Measurements from ENCODE around the gene TMC6.
"Not testable (repeated sequence)": the region's sequence is repeated elsewhere in the genome, so short reads cannot be mapped to it uniquely, and the experiment has no call there.

Gene TMC6, protein sequence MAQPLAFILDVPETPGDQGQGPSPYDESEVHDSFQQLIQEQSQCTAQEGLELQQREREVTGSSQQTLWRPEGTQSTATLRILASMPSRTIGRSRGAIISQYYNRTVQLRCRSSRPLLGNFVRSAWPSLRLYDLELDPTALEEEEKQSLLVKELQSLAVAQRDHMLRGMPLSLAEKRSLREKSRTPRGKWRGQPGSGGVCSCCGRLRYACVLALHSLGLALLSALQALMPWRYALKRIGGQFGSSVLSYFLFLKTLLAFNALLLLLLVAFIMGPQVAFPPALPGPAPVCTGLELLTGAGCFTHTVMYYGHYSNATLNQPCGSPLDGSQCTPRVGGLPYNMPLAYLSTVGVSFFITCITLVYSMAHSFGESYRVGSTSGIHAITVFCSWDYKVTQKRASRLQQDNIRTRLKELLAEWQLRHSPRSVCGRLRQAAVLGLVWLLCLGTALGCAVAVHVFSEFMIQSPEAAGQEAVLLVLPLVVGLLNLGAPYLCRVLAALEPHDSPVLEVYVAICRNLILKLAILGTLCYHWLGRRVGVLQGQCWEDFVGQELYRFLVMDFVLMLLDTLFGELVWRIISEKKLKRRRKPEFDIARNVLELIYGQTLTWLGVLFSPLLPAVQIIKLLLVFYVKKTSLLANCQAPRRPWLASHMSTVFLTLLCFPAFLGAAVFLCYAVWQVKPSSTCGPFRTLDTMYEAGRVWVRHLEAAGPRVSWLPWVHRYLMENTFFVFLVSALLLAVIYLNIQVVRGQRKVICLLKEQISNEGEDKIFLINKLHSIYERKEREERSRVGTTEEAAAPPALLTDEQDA

GRCh38 chr17:78128551-78129350 is at the start of gene TMC6:
Gene TMC6 (minus strand): TSS chr17:78128755. CDS start chr17:78126832, 1,923 bp downstream.
- DNase-seq: peak; percentile 67

GRCh38 chr17:78176548-78177025 is 48.0 kb upstream of the TMC6 start:
- DNase-seq: peak; percentile 74

DNA sequence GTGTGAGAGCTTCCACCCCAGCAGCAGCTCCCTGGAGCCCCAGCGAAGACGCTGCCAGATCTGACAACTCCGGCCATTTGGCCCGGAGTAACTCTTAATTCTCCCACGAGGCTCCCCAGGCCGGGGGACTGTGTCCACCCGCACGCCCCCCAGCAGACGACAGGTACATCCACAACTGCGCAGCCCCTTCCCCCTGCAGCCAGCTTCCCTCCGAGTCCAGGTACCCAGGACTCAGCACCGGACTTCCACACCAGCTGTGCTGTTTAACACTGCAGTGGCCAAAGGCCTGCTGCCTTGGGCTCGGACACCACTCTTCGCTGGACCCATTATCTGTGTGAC is 47.1 kb upstream of the TMC6 start:
- DNase-seq: no peak

GRCh38 chr17:78174870-78175642 is 46.5 kb upstream of the TMC6 start:
- DNase-seq: peak; percentile 63

GRCh38 chr17:78174346-78174869 is 45.9 kb upstream of the TMC6 start:
- peak; percentile 71 for DNase-seq

DNA sequence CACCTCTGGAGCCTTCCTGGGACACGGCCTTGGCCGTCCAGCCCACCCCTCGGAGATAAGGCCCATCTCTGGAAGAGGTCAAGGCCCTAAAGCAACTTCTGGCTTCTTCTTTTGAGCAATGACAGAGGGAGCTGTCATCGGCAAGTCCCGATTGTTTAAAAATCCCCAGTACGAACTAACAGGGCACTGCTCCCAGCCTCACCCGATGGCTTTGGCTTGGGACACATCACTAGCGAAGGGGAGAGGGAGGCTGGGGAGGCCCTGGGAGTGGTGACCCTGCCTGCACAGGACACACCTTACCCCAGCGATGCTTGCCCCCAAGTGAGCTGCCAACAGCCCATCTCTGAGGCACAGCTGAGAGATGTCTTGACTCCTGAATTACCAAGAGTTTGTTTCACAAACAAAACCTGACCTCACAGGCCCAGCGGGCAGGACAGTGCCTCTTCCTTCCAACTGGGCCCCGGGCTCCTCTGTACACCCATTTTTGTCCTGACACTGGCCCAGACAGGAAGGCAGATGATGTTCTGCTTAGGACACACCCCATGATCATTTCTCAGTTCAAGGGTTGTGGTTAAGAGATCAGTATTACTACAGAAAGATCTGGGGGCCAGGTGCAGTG is 44.7 kb upstream of the TMC6 start:
- no peak for DNase-seq

DNA sequence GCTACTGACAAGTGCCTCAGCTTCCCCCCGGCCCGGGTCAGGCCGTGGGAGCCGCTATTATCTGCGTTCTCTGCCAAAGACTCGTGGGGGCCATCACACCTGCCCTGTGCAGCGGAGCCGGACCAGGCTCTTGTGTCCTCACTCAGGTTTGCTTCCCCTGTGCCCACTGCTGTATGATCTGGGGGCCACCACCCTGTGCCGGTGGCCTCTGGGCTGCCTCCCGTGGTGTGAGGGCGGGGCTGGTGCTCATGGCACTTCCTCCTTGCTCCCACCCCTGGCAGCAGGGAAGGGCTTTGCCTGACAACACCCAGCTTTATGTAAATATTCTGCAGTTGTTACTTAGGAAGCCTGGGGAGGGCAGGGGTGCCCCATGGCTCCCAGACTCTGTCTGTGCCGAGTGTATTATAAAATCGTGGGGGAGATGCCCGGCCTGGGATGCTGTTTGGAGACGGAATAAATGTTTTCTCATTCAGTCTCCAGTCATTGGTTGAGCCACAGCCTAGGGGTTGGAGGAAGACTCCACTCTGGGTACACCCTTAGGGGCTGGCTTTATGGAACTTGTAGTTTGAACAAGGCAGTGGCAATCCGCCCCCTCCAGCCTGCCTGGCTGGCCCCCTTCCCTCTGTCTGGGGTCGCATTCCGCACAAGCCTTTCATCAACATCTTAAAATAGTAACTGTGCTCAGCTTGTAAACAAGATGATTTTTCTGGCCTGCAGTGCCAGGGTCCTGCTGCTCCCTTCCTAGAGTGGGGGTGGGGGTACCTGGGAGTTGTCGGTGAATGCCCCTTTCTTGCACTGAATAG is 43.9 kb upstream of the TMC6 start:
- no peak for DNase-seq

GRCh38 chr17:78171591-78172248 is 43.2 kb upstream of the TMC6 start:
- not testable (repeated sequence) for DNase-seq

DNA sequence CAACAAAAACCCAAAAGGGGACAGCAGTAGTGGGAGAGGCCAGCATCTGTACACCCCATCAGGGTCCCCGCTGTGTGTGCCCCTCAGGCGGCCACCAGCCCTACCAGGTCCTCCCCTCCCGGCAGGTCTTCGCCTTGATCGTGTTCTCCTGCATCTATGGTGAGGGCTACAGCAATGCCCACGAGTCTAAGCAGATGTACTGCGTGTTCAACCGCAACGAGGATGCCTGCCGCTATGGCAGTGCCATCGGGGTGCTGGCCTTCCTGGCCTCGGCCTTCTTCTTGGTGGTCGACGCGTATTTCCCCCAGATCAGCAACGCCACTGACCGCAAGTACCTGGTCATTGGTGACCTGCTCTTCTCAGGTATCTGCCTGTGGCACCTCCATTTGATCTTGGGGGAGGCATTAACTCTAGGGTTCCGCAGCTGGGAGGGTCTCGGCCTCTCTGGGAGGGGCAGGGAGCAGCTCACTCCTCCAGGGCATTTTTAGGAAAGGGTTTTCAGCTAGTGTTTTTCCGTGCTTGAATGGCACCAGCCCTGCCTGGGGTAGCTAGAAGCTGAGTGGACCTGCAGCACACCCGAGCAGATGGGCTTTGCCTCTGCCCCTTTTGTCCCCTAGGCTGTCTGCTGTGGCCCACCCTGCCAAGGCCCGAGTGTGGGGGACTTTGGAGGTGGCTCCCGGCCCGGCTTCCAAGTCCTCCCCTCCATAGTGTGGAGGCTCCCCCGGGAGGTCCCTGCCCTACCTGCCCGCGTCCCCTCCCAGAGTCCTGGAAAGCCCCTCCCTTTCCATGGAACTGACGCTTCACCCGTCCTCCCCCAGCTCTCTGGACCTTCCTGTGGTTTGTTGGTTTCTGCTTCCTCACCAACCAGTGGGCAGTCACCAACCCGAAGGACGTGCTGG is 42.4 kb upstream of the TMC6 start:
- DNase-seq: no peak

GRCh38 chr17:78168903-78169793 is 40.6 kb upstream of the TMC6 start:
- peak; percentile 59 for DNase-seq

GRCh38 chr17:78168242-78168902 is 39.8 kb upstream of the TMC6 start, which contains the start of gene SYNGR2:
Gene SYNGR2 (plus strand): TSS chr17:78168581. CDS start chr17:78168617, 36 bp downstream.
- DNase-seq: peak; percentile 80

- DNase-seq: no peak
Observed at GRCh38 chr17:78166416-78166815, 37.9 kb upstream of the TMC6 start.

GRCh38 chr17:78164748-78165607 is 36.4 kb upstream of the TMC6 start:
- no peak for DNase-seq

DNA sequence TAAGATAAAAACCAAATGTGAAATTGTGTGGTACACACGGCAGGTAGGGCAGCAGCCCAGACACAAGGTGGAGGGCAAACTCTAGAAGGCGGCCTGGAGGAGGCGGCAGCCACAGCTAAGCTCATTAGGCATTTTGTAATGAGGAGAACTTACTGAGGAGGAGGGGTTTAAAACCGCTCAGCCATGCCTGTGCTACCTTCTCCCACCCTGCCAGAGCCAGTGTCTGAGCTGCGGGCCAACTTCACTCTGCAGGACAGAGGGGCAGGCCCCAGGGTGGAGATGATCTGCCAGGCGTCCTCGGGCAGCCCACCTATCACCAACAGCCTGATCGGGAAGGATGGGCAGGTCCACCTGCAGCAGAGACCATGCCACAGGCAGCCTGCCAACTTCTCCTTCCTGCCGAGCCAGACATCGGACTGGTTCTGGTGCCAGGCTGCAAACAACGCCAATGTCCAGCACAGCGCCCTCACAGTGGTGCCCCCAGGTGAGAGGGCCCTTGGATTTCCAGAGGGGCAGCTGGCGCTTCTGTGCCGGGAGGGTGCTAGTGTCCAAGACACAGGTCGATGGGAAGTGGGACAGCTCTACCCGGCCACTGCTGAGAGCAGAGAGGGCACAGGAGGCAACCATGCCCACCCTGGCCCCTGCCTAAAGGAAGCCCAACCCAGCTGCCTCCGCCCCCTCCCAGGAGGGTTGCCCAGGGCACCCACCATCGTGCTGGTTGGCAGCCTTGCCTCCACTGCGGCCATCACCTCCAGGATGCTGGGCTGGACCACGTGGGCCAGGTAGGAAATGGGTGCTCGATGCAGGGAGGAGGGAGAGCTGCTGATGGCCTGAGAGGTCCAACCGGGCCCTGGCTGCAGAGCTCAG is 35.6 kb upstream of the TMC6 start:
- no peak for DNase-seq

DNA sequence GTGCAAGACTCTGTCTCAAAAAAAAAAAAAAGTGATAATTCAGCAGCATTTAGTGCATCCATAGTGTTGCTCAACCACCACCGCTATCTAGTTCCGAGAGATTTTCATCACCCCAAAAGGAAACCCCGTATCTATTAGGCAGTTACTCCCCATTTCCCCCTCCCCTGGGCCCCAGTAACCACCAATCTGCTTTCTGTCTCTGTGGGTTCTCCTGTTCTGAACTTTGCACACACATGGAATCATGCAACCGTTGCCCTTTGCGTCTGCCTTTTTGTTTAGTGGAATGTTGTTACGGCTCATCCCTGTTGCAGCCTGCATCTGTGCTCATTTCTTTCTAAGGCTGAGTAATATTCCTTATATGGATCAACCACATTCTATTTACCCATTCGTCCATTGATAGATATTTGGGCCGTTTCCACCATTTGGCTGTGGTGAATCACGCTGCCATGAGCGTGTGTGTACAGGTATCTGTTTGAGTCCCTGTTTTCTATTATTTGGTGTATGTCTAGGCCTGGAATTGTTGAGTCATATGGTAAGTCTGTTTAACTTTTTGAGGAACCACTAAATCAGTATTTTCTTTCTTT is 31.1 kb upstream of the TMC6 start:
- DNase-seq: no peak

All from femur (tissue), 1 donor.